Panc1 (cell line): ENCODE data around the gene OVOL2. TPM values are rescaled to one million over a fixed set of nuclear protein-coding genes. Genes with fewer than 3 reads are reported as not detected.

Experiments
- ATAC-seq: fragments of 200-7000 bp; cut with Tn5 transposase; 2 replicates; pipeline ENCODE4 v1.9.1; 2020; ENCODE audit warnings: mild to moderate bottlenecking, moderate library complexity
- BruUV-seq: library from RNA; stranded (reverse); fragments of 400-500 nt; replicated peaks from 2 replicates; lab custom pipeline; 2021; lab: Mats Ljungman, UMichigan
- CTCF ChIA-PET: fragments of 300-600 bp; sonication (Branson Sonifier 250); formaldehyde crosslinking; loops from one replicate; lab custom pipeline; 2022; ENCODE audit warnings: antibody characterized with exemption; lab: Charles Lee
- POLR2A ChIA-PET: fragments of 300-600 bp; sonication (Branson Sonifier 250); formaldehyde crosslinking; loops from one replicate; lab custom pipeline; 2022; ENCODE audit warnings: antibody characterized with exemption; lab: Charles Lee
- DNase-seq: peaks from one replicate; pipeline ENCODE4 v3.0.0-alpha.2; 2010; ENCODE audit warnings: low read depth, low spot score
- H3K27ac ChIP-seq: 2 replicates; pipeline ENCODE4 v1.5.1; 2011; ENCODE audit warnings: mild to moderate bottlenecking, low read length, inconsistent platforms
- H3K27me3 ChIP-seq: fragments of 200-500 bp; sonication (Bioruptor generic); 2 replicates; pipeline ENCODE4 v1.6.0; 2014; ENCODE audit warnings: low read length, inconsistent platforms; ENCODE audit not compliant: control insufficient read depth, insufficient read depth
- H3K36me3 ChIP-seq: fragments of 200-500 bp; sonication (Bioruptor generic); 2 replicates; pipeline ENCODE4 v1.5.1; 2014; ENCODE audit warnings: inconsistent platforms, mild to moderate bottlenecking, low read length, moderate library complexity; ENCODE audit not compliant: control insufficient read depth, insufficient read depth
- H3K4me1 ChIP-seq: 2 replicates; pipeline ENCODE4 v1.5.1; 2011; ENCODE audit warnings: inconsistent platforms, mild to moderate bottlenecking, low read length, moderate library complexity; ENCODE audit not compliant: control insufficient read depth, insufficient read depth
- H3K4me3 ChIP-seq, 2 experiments: 2 replicates each; pipeline ENCODE4 v1.5.1; 2011 to 2012; ENCODE audit warnings: low read depth in 2 of 2, low read length in 2 of 2, mild to moderate bottlenecking in 2 of 2, inconsistent platforms in 1 of 2, moderate library complexity in 1 of 2
- H3K9me3 ChIP-seq: fragments of 200-500 bp; sonication (Bioruptor generic); 2 replicates; pipeline ENCODE4 v1.5.1; 2014; ENCODE audit warnings: low read depth, mild to moderate bottlenecking, inconsistent platforms, low read length, moderate library complexity; ENCODE audit not compliant: control insufficient read depth, insufficient read depth
- POLR2AphosphoS5 ChIP-seq: IDR thresholded peaks from 2 replicates; pipeline ENCODE4 v1.6.1; 2012; ENCODE audit warnings: mild to moderate bottlenecking, low read depth, low read length, moderate library complexity
- SIN3A ChIP-seq: IDR thresholded peaks from 2 replicates; pipeline ENCODE4 v1.6.1; 2012; ENCODE audit warnings: low read depth, mild to moderate bottlenecking, low read length, moderate library complexity, borderline replicate concordance; ENCODE audit not compliant: insufficient read depth
- TCF7L2 ChIP-seq: IDR thresholded peaks from 2 replicates; pipeline ENCODE4 v1.6.1; 2011; ENCODE audit warnings: mild to moderate bottlenecking, low read depth, low read length, inconsistent platforms
- in situ Hi-C: cut with HindIII; loops from 2 replicates; pipeline ENCODE4 v1.10.0; 2016; ENCODE audit warnings: low sequenced_read_pairs, low pct_unique_long_range_greater_than_20kb
- intact Hi-C: fragments of 100-400 bp; cut with micrococcal nuclease; formaldehyde crosslinking; loops from one replicate; pipeline ENCODE4 v1.10.0; 2022; ENCODE audit not compliant: unreplicated experiment
- total RNA-seq: library from RNA; stranded (reverse); gene quantifications from one replicate; pipeline ENCODE4 v1.2.1, GENCODE V29; 2021; ENCODE audit not compliant: unreplicated experiment
- TF ChIP-seq, protein P1 (sequence below), 2 experiments: IDR thresholded peaks; 2 replicates each; pipeline ENCODE4 v1.6.1; 2011 to 2012; ENCODE audit warnings: low read depth in 2 of 2, control low read depth in 1 of 2, low read length in 1 of 2, mild to moderate bottlenecking in 1 of 2, moderate library complexity in 1 of 2; ENCODE audit not compliant: insufficient read depth in 1 of 2
- TF ChIP-seq, protein P2 (sequence below): fragments of 450-650 bp; IDR thresholded peaks from 2 replicates; pipeline ENCODE4 v1.5.1; 2017; ENCODE audit warnings: mild to moderate bottlenecking

OVOL2 gene
- total RNA-seq, 1 experiment from 2014 or later, result 0.77 TPM

DNA sequence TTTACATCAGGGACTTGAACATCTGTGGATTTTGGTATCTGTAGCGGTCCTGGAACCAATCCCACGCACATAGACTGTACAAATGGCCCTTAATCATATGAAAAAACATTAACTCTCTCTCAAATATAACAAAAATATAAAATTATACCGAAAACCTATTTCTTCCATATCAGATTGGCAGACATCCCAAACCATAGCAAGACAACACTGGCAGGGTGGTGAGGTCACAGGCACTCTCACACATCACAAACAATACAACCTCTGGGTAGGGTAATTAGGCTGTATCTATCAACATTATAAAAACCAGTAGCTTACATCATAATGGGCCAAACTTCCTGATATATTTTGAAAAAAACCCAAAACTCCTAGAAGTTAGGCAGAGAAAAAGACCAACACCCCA is 40.9 kb downstream of the OVOL2 start:
- intact Hi-C loops (no loop called here), in situ Hi-C loops (no loop called here)
- no TSS peak for BruUV-seq
- Histone ChIP-seq H3K4me3 (no peak overlapping the region), H3K9me3 (no peaks in the 10 kb centered on the region), H3K4me1 (no peaks in the 10 kb centered on the region), H3K27ac (no peak overlapping the region), H3K27me3 (no peaks in the 10 kb centered on the region), H3K36me3 (no peaks in the 10 kb centered on the region)
- TF ChIP-seq, protein P1, sequence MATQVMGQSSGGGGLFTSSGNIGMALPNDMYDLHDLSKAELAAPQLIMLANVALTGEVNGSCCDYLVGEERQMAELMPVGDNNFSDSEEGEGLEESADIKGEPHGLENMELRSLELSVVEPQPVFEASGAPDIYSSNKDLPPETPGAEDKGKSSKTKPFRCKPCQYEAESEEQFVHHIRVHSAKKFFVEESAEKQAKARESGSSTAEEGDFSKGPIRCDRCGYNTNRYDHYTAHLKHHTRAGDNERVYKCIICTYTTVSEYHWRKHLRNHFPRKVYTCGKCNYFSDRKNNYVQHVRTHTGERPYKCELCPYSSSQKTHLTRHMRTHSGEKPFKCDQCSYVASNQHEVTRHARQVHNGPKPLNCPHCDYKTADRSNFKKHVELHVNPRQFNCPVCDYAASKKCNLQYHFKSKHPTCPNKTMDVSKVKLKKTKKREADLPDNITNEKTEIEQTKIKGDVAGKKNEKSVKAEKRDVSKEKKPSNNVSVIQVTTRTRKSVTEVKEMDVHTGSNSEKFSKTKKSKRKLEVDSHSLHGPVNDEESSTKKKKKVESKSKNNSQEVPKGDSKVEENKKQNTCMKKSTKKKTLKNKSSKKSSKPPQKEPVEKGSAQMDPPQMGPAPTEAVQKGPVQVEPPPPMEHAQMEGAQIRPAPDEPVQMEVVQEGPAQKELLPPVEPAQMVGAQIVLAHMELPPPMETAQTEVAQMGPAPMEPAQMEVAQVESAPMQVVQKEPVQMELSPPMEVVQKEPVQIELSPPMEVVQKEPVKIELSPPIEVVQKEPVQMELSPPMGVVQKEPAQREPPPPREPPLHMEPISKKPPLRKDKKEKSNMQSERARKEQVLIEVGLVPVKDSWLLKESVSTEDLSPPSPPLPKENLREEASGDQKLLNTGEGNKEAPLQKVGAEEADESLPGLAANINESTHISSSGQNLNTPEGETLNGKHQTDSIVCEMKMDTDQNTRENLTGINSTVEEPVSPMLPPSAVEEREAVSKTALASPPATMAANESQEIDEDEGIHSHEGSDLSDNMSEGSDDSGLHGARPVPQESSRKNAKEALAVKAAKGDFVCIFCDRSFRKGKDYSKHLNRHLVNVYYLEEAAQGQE (IDR thresholded peaks at IDR 0.05; ENCODE audit: insufficient read depth in 1 of 2, low read depth in 2 of 2, low read length in 1 of 2), result no peak
- TF ChIP-seq POLR2AphosphoS5 (no peak), SIN3A (no peak), TCF7L2 (no peak)
- TF ChIP-seq, protein P2, sequence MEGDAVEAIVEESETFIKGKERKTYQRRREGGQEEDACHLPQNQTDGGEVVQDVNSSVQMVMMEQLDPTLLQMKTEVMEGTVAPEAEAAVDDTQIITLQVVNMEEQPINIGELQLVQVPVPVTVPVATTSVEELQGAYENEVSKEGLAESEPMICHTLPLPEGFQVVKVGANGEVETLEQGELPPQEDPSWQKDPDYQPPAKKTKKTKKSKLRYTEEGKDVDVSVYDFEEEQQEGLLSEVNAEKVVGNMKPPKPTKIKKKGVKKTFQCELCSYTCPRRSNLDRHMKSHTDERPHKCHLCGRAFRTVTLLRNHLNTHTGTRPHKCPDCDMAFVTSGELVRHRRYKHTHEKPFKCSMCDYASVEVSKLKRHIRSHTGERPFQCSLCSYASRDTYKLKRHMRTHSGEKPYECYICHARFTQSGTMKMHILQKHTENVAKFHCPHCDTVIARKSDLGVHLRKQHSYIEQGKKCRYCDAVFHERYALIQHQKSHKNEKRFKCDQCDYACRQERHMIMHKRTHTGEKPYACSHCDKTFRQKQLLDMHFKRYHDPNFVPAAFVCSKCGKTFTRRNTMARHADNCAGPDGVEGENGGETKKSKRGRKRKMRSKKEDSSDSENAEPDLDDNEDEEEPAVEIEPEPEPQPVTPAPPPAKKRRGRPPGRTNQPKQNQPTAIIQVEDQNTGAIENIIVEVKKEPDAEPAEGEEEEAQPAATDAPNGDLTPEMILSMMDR, result no peak
- ATAC-seq (no peak), DNase-seq (no peak)
- ChIA-PET CTCF (no interaction called here), POLR2A (no interaction called here)

DNA sequence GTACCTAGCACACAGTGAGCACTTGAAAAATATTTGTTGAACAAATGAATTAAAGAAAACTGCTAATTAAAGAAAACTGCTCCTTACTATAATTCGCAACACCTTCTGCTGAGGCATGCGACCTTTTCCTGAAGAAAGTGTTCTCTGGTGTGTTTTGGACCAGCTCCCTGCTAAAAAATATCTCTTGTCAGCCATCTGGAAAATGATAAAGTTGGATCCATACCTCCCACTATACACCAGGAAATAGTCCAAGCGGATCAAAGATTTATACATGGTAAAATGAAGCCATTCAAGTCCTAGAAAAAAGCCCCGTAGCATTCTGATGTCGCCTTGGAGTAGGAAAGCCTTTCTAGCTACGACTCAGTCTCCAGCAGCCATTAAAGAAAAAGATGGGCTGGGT is 43.3 kb downstream of the OVOL2 start:
- BruUV-seq, result no TSS peak
- TF ChIP-seq, protein P1 (IDR thresholded peaks at IDR 0.05; ENCODE audit: insufficient read depth in 1 of 2, low read depth in 2 of 2, low read length in 1 of 2), result no peak
- TF ChIP-seq TCF7L2 (no peak), POLR2AphosphoS5 (no peak), SIN3A (no peak)
- TF ChIP-seq, protein P2, result no peak
- ChIA-PET CTCF (no interaction called here), POLR2A (no interaction called here)
- no peaks in the 10 kb centered on the region for H3K9me3 ChIP-seq
- H3K27ac ChIP-seq, result no peak overlapping the region
- intact Hi-C loops (no loop called here), in situ Hi-C loops (no loop called here)
- H3K36me3 ChIP-seq, result no peaks in the 10 kb centered on the region
- H3K4me1 ChIP-seq, result no peaks in the 10 kb centered on the region
- DNase-seq (no peak), ATAC-seq (no peak)
- no peak overlapping the region for H3K4me3 ChIP-seq
- H3K27me3 ChIP-seq, result no peaks in the 10 kb centered on the region
